Umbilical cord (tissue), 2 donors: ENCODE measurements around the gene SEH1L. TPM values are rescaled to one million over a fixed set of nuclear protein-coding genes. Genes with fewer than 3 reads are reported as not detected.
"Not testable (repeated sequence)": the region's sequence is repeated elsewhere in the genome, so short reads cannot be mapped to it uniquely, and the experiment has no call there.

ENCODE experiments used
- DNase-seq: peaks from one replicate; pipeline ENCODE4 v3.0.0-alpha.2; 2015; ENCODE audit warnings: low spot score
- total RNA-seq: library from RNA; depleted of rRNA; stranded (reverse); fragments of >200 nt; gene quantifications from one replicate; pipeline ENCODE4 v1.2.3, GENCODE V29; 2014; ENCODE audit warnings: low replicate concordance; ENCODE audit not compliant: insufficient read depth

Gene SEH1L
- total RNA-seq, 1 donor from 2014 or later: 21.4 TPM

DNA sequence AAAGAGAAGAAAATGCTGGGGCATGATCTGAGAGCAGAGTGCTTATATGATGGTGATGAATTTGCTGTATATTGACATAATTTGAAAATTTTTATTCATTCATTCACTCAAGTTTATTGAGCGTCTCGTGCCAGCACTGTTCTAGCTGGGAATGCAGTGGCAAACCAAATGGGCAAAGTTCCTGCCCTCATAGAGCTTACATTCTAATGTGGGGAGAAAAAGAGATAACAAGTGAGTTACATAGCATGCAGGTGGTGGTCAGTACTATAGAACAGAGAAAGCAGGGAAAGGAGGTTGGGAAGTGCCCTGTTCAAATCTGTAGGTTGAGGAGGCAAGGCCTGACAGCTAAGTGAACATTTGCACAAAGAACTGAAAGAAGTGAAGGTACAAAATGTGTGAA is 47.6 kb downstream of the SEH1L start:
- no peak for DNase-seq

DNA sequence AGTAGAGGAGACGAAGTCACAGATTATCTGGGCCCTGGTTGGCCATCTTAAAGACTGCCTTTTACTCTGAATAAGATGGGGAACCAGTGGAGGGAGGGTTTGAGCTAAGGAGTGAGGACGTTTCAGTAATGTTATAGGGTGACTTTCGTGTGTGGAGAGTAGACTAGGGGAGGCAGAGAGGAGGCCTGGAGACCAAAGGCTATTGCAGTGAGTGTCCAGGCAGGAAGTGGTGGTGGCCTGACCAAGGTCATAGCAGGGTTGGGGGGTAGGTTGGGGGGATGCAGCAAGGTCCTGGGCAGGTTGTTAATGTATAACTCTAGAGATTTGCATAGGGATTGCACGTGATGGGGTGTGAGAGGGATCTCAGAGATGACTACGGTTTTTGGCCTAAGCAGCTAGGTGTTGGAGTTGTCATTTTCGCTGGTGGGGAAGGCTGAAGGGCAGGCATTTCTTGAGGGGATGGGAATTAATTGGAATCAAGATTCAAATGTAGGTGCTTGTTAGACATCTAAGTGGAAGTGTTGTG is 48.2 kb downstream of the SEH1L start:
- DNase-seq: no peak

DNA sequence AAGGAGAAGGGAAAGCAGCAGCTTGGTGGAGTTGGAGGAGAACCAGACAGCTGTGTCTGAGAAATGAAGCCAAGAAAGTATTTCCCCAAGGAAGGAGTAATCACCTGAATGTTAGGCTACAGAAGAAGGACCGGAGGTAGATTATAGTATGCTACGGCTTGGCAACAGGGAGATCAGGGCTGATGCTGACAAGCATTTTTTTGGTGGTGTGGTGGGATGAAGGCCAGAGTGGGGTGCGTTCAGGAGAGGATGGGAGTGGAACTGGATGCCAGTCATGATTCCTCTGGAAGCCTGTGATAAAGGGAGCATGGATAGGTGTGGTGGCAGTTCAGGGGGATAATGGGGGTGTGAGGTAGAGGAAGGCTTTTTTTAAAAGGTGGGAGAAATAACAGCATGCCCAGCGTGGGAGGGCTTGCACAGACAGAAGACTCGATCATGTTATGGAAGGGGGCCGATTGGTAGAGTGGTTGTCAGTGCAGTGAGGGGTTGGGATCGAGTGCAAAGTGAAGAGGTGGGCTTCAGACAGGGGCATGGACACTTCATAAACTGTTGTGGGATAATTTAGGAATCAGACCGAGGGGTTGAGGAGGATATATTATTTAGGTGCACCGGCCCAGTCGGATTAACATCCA is 49.0 kb downstream of the SEH1L start:
- no peak for DNase-seq

DNA sequence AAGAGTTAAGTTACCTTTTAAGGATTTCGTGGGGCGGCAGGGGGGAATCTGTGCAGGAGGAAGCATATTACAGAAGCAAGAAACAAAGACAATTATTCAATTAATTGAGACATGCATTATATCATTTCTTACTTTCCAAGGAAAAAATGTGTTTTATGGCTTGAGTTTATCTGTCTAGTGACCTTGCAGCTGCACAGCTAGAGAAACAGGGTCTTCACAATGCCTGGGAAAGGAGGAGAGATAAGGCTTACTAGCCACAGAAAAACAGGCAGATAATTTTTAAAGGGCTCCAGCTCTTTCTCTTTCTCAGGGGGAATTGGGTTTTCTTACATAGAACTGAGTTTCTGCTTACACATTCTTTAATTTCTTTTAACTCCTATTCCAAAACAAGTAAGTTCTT is 49.5 kb downstream of the SEH1L start:
- DNase-seq: not testable (repeated sequence)

- DNase-seq: no peak
Observed at GRCh38 chr18:12998332-12999060, 50.7 kb downstream of the SEH1L start.

DNA sequence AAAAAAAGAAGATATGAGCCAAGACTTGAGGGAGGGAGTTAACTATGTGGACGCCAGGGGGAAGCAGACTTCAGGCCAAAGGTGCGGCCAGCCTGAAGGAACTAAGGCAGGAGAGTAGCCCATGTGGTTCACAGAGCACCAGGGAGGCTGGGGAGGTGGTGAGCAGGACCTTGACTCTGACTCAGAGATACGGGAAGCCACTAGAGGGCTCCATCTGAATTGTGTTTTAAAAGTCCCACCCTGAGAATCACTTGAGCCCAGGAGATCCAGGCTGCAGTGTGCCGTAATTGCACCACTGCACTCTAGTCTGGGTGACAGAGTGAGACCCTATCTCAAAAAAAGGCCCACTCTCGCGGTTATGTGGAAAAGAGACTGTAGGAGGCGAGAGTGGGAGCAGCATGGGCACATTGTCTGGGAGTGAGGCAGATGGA is 55.7 kb downstream of the SEH1L start:
- peak; percentile 25 for DNase-seq

- DNase-seq: no peak
Observed at GRCh38 chr18:13004396-13004795, 56.6 kb downstream of the SEH1L start.

GRCh38 chr18:13005289-13005688 is 57.5 kb downstream of the SEH1L start:
- no peak for DNase-seq

DNA sequence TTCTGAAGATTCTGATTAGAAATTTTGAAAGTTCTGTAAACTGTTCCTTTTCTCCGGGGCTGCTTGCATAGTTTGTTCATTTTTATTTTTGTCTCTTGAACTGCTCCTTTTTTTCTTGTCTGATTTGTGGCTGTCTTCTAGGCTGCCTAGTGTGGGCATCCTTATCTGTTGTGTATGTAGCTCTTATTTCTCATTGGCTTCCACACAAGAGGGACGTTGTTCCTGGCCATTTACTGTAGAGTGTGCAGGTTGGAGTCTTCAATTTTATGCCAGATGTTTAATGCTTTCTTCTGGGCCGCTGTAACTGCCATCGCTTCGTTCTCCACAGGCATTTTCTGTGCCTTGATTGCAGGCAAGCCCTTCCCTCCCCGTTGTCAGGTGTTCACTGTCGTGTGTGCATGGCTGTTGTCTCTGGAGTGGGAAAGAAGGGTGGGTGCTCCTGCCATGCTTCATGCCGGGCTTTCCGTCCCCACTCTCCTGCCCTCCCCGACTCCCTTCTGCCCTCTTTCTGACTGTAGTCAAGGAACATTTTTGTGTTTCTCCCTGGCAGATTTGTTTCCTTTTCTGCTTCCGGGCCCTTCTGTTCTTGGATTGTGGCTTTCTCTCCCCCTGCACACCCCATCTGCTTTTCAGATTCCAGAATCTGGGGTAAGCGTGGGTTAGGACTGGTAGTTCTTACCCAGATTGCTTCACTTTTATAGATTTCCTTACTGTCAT is 58.9 kb downstream of the SEH1L start:
- no peak for DNase-seq

DNA sequence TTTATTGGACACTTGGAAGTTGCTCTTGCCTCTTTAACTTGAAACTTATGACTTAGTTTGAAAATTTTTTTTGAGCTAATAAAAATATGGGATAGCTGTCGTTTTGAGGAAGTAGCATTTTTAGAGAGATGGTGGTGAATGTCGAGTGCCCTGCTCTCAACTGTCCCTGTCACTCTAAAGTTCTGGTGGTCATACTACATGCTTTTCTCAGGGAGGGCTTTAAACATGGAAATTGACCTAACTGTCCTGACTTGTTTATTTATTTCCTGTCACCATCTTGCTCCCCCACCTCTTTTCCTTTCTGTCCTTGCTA is 59.4 kb downstream of the SEH1L start:
- DNase-seq: no peak

DNA sequence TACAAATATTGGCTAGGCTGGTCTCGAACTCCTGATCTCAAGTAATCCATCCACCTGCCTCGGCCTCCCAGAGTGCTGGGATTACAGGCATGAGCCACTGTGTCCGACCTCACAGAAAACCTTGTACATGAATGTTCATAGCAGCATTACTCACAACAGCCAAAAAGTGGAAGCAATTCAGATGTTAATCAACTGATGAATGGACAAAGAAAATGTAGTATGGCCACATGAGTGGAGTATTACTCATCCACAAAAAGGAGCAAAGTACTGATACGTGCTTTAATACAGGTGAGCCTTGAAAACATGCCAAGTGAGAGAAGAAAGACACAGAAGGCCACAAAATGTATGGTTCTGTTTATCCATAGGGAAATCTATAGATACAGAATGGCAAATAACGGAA is 63.9 kb downstream of the SEH1L start:
- DNase-seq: no peak

- no peak for DNase-seq
Observed at GRCh38 chr18:13014232-13014631, 66.4 kb downstream of the SEH1L start.

DNA sequence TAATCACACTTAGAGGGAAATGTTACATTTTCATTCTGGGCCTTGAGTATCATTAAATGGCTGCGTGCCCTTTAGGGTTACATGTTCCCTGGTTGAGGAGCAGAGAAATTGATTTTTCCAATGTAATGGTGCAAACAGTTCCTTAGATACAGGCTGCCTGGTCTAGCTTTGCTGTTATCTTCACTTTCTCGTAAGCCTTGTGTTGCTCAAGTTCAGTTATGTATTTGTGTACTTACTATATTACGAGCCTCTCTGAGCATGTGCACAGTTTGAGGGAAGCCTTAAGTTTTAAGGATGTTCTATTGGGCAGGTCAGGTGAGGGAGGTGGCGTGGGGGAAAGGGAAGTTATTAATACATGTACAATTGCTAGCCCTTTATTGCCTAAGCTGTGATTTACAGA is 67.0 kb downstream of the SEH1L start:
- DNase-seq: no peak

DNA sequence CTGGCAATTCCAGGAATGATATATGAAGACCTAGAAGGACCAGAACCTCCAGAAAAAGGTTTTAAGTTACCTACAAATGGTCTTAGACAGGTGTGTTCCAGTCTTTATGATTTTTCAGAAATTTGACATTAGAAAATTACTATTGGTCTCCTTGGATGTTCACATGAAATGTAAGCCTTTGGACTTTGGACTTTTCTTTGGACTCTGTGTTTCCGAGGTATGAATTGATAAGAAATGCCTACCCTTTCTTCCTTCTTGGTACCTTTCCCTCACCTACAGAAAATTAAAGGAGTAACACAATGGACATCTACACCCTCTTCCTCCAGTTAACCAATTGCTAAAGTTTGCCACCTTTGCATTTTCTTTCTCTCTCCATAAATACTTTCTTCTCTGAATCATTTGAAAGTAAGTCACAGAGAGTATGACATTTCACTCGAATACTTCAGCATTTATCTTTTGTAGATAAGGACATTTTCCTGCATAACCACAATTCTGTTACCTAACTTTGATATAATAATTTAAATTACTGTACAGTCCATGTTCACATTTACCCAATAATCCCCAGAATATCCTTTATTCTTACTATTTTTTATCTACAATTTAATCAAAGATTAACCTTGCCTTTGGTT is 69.5 kb downstream of the SEH1L start:
- DNase-seq: no peak

DNA sequence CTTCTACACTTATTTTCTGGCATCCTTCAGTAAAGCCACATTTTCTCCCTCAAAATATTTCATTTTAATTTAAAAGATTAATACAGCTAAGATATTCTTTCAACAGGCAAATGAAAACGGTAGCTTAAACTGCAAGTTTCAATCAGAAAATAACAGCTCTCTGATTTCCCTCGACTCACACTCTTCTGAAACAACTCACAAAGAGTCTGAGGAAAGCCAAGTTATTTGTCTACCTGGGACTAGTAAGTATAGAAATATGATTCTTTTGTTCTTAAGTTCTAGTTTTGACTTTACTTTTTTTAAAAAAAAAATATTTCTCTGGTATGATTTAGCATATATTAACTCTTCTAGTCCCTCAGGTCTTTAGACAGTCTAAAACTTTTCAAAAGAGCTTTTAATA is 70.6 kb downstream of the SEH1L start:
- no peak for DNase-seq

GRCh38 chr18:13019301-13019700 is 71.5 kb downstream of the SEH1L start:
- DNase-seq: no peak

DNA sequence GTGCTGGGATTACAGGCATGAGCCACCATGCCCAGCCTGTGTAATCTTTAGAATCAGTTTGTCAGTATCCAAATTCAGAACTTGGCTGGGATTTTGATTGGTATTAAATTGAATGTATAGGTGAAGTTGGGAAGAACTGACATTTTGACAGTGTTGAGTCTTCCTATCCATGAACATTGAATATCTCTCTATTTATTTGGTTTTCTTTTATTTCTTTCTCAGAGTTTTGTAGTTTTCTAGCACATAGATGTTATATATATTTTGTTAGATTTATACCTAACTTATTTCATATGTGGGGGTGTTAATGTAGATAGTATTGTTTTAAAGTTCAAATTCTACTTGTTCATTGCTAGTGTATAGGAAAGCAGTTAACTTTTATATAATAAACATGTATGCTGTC is 74.8 kb downstream of the SEH1L start:
- no peak for DNase-seq

- DNase-seq: no peak
Observed at GRCh38 chr18:13025233-13025632, 77.4 kb downstream of the SEH1L start.

- DNase-seq: no peak
Observed at GRCh38 chr18:13026583-13027270, 78.9 kb downstream of the SEH1L start.

DNA sequence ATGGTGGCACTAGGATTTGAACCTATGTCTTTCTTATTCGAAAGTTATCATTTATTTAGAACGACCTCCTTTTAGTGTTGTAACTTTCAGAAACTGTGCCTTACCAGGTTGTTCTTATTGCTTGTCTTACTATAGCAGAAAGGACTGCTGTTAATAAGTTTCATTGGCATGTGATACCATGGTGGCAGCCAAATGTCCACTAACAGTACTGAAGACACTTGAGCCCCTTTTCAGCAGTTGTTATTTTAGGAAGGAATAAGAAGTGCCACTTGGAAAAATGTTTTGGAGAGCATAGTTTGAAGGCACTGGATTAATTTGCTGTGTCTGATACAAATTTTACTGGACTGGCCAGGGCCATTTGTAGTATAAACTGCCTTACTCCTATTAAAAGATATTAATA is 81.1 kb downstream of the SEH1L start:
- no peak for DNase-seq

- no peak for DNase-seq
Observed at GRCh38 chr18:13032173-13032572, 84.4 kb downstream of the SEH1L start.
